HK-2 (cell line): ENCODE results near the gene TRIM67.
A peak's percentile ranks its signal among the peaks of the same experiment; 100 is the strongest.
"Not testable (repeated sequence)": the region's sequence is repeated elsewhere in the genome, so short reads cannot be mapped to it uniquely, and the experiment has no call there.

Experiments
- DNase-seq: peaks from one replicate; pipeline ENCODE4 v3.0.0-alpha.2; 2018; ENCODE audit not compliant: unreplicated experiment

Gene TRIM67

DNA sequence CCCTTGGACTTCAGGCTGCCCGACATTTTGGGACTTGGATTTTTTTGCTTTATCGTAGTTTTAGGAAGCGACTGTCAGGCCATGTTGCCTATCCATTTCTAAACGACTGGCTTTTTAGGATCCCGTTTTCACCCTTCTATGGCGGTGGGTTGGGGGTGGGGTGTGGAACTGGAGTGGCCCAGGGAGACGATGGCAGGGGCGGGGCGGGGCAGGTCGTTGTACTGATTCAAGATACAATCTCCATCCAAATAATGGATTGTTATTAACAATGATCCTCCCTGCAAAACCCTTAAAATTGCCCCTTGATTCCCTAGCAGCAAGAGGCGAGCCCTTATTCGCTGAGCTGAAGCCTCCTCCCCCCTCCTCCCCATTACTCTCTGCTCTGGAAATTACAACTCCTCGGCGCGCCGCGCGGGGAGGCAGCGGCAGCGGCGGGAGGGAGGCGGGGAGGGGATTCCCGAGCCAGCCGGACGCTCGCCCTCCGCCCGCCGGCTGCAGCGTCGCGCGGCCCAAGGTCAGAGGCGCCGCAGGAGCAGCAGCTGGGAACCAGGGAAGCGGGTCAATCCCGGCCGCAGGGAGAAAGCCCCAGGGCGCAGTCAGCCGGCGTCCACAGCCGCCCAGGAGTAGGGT is at the start of gene TRIM67:
TRIM67 (plus strand) TSS at position 392 of the 630 bp plus-strand sequence. CDS start 912 bp downstream, outside the sequence.
- DNase-seq = peak; percentile 56

DNA sequence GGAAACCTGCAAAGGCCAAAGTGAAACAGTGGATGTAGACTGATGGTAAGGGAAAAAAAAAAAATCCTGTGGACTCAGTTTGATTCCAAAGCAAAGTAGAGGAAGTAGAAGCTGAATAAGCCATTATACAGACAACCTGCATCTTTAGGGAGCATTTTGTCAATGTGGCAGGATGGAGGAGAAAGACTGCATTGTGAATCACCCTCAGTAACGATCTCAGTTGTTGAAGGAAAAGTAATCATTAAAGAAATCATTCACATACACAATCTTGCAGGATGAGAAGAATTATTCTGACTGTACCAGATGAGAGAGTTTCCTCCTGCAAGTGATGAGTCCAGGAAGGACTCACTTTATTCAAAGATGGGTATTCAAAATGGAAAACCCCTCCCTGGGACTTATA is 45.1 kb upstream of the TRIM67 start:
- DNase-seq = no peak

DNA sequence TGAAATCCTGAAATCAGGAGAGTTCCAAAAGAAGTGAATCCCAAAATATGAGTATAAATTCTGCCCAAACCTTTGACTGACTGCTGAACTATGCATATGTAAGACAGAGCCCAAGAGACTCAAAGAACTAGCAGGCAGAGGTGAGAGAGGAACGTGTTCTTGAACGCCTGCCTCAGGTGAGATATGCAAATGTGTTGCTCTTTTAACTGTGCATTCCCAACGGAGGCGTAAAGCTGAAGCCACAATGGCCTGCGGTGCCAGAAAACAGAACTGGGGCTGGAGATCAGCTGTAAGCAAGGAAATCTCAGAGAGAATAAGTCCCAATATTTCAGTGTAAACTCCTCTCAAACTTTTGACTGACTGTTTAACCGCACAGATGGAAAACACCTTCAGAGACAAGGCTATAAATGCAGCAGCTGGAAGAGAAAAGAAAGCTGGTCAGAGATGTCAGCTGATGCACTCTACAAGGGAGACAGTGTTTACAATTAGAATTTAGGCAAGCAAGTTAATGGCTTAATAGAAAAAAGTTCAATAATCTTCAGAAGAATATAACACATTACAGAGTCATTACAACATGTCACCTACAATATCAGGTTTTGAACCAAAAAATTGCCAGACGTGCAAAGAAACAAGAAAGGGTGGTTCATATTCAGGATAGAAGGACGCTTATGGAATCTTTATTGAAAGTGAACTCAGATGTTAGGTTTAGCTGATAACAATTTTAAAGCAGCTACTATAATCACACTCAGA is 43.0 kb upstream of the TRIM67 start:
- DNase-seq = no peak

DNA sequence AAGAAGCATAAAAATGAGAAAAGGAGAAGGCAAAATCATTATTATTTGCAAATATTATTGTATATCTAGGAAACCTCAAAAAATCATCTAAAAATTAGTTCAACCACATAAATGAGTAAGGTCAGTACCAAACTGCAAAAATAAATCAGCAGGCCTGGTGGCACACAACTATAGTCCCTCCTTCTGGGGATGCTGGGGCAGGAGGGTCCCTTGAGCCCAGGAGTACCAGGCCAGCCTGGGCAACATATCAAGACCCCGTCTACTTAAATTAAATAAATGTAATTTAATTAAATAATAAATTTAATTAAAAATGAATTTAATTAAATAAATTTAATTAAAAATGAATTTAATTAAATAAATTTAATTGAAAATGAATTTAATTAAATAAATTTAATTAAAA is 40.3 kb upstream of the TRIM67 start:
- no peak for DNase-seq

DNA sequence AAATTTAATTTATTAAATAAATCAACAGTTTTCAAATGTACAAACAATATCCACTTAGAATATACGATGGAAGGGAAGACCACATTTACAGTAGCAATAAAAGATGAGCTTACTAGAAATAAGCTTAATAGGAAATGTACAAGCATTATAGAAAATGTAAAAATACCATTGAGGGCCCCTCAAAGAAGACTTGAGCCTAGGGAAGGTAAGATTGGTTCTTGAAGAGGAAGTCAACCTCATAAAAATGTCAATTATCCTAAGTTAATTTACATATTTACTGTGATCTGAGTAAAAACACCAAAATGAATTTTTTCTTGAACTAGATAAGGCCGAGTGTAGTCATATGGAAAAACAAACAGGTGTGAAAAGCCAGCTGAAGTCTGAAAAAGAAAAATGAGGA is 39.7 kb upstream of the TRIM67 start:
- DNase-seq = no peak

DNA sequence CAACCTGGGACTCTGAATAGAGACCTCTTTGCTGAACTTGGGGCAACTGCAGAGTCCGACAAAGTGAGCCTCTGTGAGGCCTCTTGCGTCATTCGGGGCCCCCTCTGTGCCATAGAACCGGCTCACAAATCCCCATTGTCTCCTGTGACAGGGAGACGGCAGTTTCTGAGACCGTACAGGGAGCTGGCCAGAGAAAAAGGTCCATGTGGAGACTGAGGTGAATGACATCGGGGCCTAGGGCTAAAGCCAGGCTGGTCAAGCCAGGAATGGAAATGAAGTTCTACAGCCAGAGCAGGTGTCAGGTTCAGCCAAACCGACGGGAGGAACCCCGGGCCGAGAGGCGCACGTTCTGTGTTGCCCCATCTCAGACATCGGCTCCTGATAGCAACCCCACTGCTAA is 37.1 kb upstream of the TRIM67 start:
- DNase-seq = no peak

DNA sequence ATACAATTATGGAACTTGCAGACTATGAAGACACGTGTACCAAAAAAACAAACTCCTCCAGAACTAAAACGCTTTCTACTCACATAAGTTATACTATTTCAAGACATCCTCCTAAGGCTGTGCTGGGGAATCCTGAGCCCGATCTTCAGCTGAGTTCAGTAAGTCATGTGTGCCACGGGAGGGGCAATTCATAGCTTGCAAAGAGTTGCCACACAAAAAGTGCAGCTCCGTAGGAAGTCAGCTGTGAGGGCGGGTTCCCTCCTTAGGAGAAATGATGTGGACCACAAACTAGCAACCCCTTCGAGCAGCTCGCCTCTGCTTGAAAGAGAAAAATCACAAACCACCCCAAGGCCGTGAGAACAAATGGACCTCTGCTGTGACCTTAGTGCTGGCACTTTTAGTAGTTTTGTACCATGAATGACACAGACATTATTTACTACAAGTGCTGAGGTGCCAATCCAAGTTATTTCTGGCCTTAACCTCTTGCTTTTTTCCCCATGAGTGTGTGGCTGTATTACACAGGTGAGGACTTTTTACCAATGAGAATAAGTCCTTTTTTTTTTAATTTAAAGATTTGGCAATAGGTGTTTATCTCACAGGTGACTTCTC is 35.8 kb upstream of the TRIM67 start:
- no peak for DNase-seq

DNA sequence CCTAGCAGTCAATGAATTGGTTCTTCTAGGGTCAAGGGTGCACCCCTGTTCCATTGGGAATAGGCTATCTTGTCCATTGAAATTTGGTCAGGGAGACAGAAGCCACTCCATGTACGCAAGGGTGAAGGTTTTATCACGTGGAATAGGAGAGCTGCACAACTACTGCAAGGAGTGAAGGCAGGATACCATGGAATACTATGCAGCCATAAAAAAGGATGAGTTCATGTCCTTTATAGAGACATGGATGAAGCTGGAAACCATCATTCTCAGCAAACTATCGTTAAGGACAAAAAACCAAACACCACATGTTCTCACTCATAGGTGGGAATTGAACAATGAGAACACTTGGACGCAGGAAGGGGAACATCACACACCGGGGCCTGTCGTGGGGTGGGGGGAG is 34.8 kb upstream of the TRIM67 start:
- DNase-seq = not testable (repeated sequence)

DNA sequence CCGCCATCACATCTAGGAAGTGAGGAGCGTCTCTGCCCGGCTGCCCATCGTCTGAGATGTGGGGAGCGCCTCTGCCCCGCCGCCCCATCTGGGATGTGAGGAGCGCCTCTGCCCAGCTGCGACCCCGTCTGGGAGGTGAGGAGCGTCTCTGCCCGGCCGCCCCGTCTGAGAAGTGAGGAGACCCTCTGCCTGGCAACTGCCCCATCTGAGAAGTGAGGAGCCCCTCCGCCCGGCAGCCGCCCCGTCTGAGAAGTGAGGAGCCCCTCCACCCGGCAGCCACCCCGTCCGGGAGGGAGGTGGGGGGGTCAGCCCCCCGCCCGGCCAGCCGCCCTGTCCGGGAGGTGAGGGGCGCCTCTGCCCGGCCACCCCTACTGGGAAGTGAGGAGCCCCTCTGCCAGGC is 33.4 kb upstream of the TRIM67 start:
- DNase-seq = not testable (repeated sequence)

DNA sequence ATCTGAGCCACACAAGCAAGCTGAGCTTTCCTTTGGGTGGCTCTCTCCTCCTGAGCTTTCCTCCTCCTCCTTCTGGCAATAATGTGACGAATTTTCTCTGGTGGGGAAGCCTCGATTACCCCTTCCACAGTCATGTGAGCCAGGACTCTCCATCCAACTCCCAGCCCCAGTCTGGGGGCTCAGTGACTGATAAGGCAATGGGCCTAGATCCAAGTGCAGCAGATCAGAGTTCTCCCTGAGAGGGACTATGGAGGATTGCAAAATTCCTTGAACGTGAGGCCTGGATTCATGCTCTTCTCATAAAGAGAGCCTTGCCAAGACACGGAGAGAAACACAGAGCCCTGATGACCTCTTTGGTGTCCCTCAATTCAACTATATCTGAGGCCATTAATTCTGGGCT is 31.3 kb upstream of the TRIM67 start:
- no peak for DNase-seq

DNA sequence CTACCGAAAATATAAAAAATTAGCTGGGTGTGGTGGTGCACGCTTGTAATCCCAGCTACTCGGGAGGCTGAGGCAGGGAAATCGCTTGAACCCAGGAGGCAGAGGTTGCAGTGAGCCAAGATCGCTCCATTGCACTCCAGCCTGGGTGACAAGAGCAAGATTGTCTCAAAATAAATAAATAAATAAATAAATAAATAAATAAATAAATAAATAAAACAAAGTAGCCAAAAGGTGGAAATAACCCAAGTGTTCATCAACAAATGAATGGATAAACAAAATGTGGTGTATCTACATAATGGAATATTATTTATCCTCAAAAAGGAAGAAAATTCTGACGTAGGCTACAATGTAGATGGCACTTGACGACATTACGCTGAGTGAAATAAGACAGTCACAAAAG is 29.3 kb upstream of the TRIM67 start:
- DNase-seq = not testable (repeated sequence)

DNA sequence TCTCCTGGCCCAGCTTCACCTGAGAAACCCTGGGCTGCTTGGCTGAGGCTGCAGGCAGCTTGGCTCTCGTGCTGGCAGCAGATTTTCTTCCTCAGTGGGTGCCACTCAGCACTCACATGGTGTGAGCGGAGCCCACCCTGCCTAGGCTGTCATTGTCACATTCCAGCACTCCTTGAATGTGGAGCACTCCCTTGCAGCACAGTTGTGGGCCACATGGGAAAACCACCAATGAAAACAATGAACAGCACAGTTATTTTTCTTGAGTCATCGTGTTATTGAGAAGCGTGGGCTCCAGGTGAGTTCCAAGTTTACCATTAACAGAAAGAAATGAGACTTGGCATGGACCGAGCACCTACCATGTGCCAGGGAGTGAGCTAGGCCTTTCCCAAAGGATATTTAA is 27.2 kb upstream of the TRIM67 start:
- DNase-seq = no peak

DNA sequence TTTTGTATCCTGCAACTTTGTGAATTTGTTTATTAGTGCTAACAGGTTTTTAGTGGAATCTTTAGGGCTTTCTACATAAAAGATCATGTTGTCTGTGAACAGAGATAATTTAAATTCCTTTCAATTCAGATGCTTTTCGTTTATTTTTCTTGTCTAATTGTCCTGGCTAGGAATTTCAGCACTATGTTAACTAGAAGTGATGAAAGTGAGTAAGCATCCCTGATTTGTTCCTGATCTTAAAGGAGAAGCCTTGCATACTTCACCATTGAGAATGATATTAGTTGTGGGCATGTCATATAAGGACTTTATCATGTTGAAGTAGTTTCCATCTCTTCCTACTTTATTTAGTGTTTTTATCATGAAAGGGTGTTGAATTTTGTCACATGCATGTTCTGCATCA is 23.6 kb upstream of the TRIM67 start:
- DNase-seq = no peak

DNA sequence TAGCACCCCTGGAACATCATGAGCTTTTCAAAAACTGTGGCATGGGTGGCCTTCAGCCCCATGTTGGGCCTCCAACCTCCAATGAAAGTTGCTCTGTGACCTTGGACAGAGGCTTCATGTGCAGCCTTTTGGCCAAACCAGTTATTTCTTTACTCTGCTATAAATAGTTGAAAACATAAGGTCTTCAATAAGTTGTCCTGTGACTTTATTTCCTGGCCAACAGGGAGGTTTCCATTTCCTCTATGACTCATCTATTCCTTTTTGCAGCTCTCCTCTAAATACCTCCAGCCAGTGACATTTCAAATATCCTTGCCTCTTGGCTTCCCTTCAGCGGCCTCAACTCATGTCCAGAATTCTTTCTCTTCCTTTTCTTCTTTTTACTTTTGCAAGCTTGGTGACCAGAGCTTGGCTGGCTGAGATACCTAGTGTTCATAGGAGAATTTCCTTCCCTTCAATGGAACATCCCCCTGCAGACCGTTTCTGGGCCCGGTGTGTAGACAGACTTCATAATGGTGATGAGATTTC is 22.7 kb upstream of the TRIM67 start:
- DNase-seq = no peak

DNA sequence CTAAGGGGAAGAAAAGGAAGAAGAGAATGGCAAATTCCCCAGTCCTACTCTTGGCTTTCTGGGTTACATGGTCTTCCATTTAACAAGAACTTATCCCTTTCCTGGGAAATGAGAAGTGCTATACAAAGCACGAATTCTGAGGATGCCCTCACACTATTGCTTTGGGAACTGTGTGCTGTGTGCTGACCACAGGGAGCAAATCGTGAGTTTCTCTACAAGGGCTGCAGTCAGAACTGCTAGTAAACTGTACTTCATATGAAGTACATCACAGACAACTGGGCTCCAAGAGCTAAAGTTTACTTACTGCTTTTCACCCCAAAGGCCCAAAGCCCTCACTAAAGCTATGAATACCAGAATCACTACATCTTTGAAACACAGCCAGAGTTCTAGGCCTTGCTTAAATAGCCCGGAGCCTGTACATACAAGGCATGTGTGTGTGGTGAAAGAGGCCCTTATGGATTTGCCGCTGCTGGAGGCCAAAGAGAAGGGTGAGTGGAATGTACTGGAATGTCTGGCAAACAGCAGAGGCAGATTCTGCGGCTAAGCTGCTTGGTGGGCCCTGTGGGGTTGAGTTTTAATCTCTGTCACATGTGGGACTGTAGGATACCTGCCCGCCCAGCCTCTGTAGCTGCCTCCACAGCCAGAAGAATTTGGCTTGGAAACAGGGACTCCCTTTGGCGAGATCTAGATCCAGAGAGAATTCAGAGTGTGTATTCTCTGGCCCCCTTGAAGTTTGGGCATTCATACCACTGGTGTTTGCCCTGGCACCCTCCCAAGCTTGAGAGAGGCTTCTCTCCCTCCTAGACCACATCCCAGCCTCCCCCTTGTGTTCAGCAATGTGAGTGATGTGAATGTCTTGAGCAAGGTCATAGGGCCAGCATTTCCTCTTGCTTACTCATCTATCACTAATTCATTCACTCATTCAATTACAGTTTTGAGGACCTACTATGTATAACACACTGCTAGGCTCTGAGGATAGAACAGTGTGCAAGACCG is 21.9 kb upstream of the TRIM67 start:
- DNase-seq = no peak

DNA sequence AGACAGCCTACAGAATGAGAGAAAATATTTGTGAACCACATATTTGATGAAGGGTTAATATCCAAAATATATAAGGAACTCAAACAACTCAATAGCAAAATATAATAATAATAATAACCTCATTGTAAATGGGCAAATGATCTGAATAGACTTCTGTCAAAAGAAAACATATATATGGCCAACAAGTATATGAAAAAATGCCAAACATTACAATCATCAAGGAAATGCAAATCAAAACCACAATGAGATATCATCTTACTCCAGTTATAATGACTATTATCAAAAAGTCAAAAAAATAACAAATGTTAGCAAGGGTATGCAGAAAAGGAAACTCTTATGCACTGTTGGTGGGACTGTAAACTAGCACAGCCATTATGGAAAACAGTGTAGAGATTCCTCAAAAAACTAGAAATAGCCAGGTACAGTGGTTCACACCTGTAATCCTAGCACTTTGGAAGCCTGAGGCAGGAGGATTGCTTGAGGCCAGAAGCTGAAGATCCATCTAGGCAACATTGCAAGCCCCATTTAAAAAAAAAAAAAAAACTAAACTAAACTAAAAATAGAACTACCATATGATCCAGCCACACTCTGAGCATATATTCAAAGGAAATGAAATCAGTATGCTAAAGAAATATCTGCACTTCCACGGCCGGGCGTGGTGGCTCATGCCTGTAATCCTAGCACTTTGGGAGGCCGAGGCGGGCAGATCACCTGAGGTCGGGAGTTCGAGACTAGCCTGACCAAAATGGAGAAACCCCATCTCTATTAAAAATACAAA is 17.3 kb upstream of the TRIM67 start:
- DNase-seq = no peak

DNA sequence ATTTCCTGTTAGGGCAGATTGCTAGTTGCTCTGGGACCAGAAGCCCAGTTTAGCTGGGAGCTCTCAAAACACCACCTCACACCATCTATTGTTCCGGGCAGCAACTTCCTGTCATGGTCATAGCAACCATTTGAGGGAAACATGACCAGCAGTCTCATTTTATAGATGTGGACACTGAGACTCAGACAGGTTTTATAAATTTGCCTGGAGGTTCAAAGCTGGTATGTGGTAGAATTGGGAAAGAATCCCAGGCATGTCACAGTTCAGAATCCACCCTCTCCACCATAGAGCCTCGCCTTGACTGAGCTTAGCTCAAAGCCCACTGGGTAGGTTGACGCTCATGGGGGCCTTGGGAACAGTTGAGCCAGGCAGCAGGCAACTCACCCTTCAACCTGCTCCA is 14.0 kb upstream of the TRIM67 start:
- DNase-seq = no peak

DNA sequence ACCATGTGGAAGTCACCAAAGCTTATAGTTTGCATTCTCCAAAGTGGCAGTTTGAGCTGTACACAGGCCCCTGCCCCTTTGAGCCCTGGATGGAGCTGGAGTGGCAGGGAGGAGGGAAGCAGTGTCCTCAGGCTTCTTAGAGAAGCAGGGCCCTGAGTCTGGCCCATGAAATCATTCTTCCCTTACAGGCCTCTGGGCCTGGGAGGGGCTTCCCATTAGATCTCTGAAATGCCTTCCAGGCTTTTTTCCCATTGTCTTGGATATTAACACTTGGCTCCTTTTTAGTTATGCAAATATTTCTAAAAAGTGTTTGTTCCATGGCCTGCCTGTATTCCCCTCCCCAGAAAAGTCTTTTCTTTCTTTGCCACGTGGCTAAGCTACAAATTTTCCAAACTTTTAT is 10.0 kb upstream of the TRIM67 start:
- DNase-seq = no peak

DNA sequence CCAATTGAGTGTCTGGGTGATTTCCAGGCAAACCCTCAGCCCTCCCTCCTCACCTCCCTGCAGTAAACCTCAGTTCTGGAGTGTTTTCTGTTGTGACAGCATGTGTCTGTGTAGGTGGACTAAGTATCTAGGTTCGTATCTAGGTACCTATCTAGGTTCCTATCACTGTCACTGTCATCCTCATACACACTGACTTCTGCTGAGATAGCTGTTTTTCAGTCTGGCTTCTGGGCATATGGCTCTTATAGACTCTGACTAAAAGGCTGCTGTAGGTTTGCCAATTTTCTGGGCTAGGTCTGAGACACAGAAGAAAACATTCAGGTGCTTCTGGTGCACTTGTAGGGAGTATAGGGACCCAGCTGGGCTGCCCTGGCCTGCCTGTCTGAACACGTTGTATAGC is 8.1 kb upstream of the TRIM67 start:
- no peak for DNase-seq

DNA sequence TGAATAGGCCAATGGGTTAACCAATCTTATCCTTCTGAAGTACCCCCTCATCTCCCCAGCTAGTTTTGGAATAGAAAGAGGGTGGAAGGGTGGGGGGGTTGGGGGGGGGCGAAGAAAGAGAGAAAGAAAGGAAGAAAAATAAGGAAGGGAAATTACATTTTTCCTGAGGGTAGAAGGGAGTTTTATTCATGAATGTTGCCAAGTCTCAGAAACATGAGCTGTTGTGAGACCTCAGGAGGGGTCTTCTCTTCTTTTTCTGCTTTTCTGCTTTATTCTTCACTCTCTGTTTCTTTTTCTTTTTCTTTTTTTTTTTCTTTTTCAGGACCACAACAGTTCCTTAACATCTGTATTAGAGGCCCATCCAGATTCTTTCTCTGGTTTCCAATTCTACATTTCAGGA is 6.0 kb upstream of the TRIM67 start:
- no peak for DNase-seq

DNA sequence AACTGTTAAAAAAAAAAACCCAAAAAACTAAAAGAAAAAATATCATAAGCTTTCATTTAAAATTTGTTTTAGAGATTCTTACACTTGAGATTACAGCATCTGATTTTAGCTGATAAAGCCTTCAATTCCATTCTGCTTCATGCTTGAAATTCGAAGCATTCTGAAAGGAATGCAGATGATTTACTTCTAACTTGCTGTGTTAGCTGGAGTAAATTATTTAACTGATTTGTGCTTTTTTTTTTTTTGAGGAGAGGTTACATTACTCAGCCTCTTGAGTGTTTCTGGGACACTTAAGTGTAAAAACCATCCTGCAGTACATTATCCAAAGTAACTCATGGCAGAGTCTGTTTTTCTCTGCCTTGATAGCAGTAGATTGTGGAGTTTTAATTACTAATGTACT is 4.5 kb upstream of the TRIM67 start:
- DNase-seq = no peak
